Mesodermal cell (in vitro differentiated cells): ENCODE data around the gene CCR5.

Experiments used
- H3K27ac ChIP-seq: 2 replicates; pipeline ENCODE4 v1.7.0; 2013; ENCODE audit warnings: mild to moderate bottlenecking, low read depth, low read length, moderate library complexity; ENCODE audit not compliant: severe bottlenecking
- H3K36me3 ChIP-seq: 2 replicates; pipeline ENCODE4 v1.7.1; 2013; ENCODE audit warnings: mild to moderate bottlenecking, low read length, moderate library complexity; ENCODE audit not compliant: control insufficient read depth, insufficient read depth
- H3K4me1 ChIP-seq: one replicate; pipeline ENCODE4 v1.7.1; 2013; ENCODE audit warnings: mild to moderate bottlenecking, low read length; ENCODE audit not compliant: insufficient read depth, control insufficient read depth, poor library complexity, severe bottlenecking
- H3K4me3 ChIP-seq: 2 replicates; pipeline ENCODE4 v1.7.0; 2013; ENCODE audit warnings: low read length, control low read depth, mild to moderate bottlenecking; ENCODE audit not compliant: insufficient read depth, poor library complexity, severe bottlenecking; ENCODE audit errors: extremely low read depth
- H3K9me3 ChIP-seq: 2 replicates; pipeline ENCODE4 v1.7.1; 2013; ENCODE audit warnings: mild to moderate bottlenecking, low read length, moderate library complexity; ENCODE audit not compliant: control insufficient read depth
- WGBS, 2 experiments: methylation state at CpG; one replicate each; pipeline ENCODE4 v1.1.5; 2013; ENCODE audit warnings: missing lambda C conversion rate in 2 of 2; ENCODE audit not compliant: insufficient coverage in 2 of 2; 5-methylcytosine and 5-hydroxymethylcytosine counted together

Gene CCR5

DNA sequence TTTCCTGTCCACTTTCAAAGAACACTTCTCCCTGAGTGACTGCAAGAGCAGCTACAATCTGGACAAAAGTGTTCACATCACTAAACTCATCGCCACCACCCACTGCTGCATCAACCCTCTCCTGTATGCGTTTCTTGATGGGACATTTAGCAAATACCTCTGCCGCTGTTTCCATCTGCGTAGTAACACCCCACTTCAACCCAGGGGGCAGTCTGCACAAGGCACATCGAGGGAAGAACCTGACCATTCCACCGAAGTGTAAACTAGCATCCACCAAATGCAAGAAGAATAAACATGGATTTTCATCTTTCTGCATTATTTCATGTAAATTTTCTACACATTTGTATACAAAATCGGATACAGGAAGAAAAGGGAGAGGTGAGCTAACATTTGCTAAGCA is 38.1 kb downstream of the CCR5 start:
- H3K9me3 ChIP-seq: no peaks in the 10 kb centered on the region
- H3K36me3 ChIP-seq: no peaks in the 10 kb centered on the region
- 83 to 89% methylated on average over 4 to 6 of the region's 7 CpGs for WGBS, 2 experiments
- no peak overlapping the region for H3K27ac ChIP-seq
- H3K4me1 ChIP-seq: peaks cover 24% of the 10 kb centered on the region
- no peak overlapping the region for H3K4me3 ChIP-seq

DNA sequence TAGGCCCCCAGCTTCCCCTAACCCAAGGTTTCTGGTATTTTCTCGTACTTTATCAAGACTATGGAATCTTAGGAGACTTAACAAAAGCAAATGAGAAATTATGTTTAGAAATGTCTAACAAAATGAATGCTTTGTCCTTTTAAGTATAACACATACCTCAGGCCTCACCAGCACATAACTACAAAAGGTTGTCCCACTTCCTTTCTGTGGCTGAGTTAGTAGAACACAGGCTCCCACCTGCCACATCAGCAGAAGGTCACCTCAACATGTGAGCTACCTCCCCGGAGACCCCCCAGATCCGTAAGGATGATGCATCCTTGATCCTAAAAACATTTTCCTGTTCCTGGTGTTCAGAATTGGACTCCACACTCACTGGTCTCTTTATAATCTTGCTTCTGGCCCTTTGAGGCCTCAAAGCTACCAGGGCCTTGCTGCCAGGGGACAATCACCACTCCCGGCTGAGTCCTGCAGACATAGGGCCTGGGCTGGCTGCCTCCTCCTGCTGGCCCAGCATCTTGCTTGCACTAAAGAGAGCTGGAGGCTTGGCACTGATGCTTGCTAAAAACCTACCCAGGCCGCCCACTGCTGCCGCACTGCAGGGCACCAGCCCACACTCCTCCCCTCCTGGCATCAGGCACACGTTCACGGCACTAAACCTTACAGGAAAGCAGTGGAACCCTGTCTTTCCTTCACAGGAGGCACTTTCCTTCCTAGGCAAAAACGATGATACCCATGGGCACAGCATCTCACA is 39.2 kb downstream of the CCR5 start:
- Histone ChIP-seq H3K36me3 (no peaks in the 10 kb centered on the region), H3K4me3 (no peak overlapping the region), H3K9me3 (no peaks in the 10 kb centered on the region), H3K27ac (no peak overlapping the region), H3K4me1 (peaks cover 24% of the 10 kb centered on the region)
- 93 to 96% methylated on average over 3 to 7 of the region's 9 CpGs for WGBS, 2 experiments

DNA sequence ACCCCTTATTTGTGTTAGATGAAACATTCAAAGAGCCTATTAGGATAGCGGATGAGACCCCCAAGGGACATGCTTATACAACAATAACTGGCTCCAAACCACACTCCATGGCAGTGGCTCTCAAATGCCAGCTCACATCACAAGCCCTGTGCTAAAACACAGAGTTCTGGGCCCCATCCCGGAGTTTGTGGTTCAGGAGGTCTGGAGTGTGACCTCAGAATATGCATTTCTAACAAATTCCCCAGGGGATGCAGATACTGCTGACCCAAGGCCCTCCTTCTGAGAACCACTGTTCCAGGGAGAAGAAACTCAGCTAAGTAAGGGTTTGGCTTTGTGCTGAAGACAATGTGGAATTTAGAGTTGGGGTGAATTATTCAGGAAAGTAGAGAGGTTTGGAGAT is 39.9 kb downstream of the CCR5 start:
- Histone ChIP-seq H3K4me3 (no peak overlapping the region), H3K4me1 (peaks cover 24% of the 10 kb centered on the region), H3K9me3 (no peaks in the 10 kb centered on the region), H3K27ac (no peak overlapping the region), H3K36me3 (no peaks in the 10 kb centered on the region)
- 40% methylated on average over 1 of the region's 2 CpGs; no CpG with 5 or more reads in 1 of the 2 experiments for WGBS, 2 experiments

DNA sequence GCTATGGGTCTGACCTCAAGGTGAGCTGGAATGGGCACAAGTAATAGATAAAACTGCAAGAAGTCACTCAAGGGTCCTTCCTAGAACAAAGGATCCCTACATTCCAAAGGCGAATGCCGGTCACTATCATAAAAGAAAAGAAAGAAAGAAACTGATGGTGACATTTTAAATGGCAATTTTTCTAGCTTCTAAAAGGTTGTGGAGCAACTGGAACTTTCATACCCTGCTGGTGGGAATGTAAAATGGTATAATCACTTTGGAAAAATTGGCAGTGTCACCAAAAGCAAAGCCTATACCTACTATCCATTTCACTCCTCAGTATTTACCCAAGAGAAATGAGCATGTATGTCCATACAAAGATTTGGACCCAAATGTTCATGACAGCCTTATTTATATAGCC is 40.5 kb downstream of the CCR5 start:
- no peak overlapping the region for H3K27ac ChIP-seq
- H3K9me3 ChIP-seq: no peaks in the 10 kb centered on the region
- H3K4me3 ChIP-seq: no peak overlapping the region
- WGBS, 2 experiments: no CpG with 5 or more reads among the region's 2 CpGs
- H3K36me3 ChIP-seq: no peaks in the 10 kb centered on the region
- H3K4me1 ChIP-seq: peaks cover 24% of the 10 kb centered on the region

DNA sequence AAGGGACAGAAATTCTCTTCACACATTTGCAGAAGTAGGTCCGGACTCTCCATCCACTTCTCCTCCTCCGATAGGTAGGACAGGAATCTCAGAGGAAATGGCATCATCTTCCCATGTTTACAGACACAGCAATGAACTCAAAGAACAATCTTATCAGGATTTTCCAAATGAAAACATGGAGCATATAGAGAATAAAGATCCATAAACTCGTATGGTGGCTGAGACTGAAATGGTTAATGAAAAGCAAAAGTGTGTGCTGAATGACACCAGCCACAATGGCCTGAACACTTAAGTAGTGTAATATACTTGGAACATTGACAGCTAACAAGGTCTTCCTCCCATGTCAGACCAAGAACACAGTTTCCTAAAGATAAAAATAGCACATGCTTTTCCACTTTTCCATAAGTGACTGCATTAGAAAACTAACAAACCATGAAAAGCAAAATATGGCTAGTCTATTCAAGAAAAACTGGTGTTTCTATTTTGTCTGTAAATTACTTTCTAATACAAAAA is 42.1 kb downstream of the CCR5 start:
- 100% methylated on average over 1 of the region's 3 CpGs; no CpG with 5 or more reads in 1 of the 2 experiments for WGBS, 2 experiments
- H3K36me3 ChIP-seq: no peaks in the 10 kb centered on the region
- H3K9me3 ChIP-seq: no peaks in the 10 kb centered on the region
- peaks cover 9% of the 10 kb centered on the region for H3K4me1 ChIP-seq
- no peak overlapping the region for H3K4me3 ChIP-seq
- H3K27ac ChIP-seq: no peak overlapping the region

DNA sequence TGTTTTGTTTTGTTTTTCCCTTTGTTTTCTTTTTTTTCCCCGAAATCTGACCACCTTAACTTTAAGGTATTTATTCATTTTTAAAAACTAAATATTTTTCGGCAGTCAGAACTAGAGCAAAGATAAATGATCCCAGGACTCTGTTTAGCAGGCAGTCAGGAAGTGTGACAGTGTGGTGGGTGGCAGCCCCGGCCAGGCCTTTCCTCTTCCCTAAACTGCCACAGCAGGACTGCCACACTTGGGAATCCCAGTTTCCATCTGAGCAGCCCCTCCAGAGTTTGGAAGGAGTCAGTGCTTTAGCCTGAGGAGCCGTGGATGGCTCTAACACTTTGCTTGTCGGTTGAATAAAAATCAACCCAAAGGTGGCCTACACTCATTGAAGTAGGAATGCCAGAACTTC is 43.2 kb downstream of the CCR5 start:
- Histone ChIP-seq H3K27ac (no peak overlapping the region), H3K4me1 (peaks cover 8% of the 10 kb centered on the region), H3K9me3 (no peaks in the 10 kb centered on the region), H3K4me3 (no peak overlapping the region), H3K36me3 (no peaks in the 10 kb centered on the region)
- WGBS, 2 experiments: 86 to 90% methylated on average over 3 of the region's 5 CpGs

DNA sequence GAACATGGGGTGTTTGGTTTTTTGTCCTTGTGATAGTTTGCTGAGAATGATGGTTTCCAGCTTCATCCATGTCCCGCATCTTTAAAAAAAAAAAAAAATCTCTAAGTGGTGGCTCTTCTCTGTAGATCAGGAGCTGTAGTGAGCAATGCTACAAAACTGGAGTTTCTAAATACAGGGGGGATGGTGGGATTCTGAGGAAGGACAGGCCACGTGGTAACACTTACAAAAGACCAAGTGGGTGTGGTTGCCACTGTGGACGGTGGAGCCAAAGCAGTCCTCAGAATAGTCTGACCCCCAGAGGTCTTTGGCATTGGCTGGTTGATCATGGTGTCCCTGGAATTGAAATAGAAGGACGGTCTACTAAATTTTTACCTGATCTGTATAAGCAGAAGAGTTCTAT is 44.0 kb downstream of the CCR5 start:
- no peak overlapping the region for H3K4me3 ChIP-seq
- H3K36me3 ChIP-seq: no peaks in the 10 kb centered on the region
- 81 to 83% methylated on average over 2 to 3 of the region's 4 CpGs for whole genome bisulfite sequencing, 2 experiments
- H3K9me3 ChIP-seq: no peaks in the 10 kb centered on the region
- H3K27ac ChIP-seq: no peak overlapping the region
- peaks cover 8% of the 10 kb centered on the region for H3K4me1 ChIP-seq

DNA sequence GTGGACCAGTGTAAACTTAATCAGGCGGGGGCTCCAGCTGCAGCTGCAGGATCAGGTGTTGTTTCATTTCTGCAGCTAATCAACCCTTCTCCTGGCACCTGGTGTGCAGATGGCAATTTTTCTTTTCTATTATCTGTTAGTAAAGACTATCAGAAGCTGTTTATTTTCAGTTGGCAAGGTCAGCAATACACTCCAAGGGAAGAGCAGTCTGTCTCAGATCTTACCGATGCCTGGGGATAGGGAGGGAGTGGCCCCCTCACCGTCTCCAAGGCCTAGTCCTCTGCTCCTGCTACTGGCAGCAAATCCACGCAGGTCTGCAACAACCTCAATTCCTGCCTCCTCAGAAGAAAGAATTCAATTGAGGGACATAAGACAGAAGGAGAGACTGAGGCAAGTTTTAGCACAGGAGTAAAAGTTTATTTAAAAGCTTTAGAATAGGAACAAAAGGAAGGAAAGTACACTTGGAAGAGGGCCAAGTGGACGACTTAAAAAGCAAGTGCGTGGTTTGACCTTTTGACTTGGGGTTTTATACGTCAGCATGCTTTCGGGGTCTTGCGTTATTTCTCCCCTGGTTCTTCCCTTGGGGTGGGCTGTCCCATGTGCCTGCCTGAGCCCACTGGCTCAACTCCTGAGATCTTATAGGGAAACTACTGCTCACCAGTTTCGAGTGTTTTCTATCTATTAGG is 45.5 kb downstream of the CCR5 start:
- Histone ChIP-seq H3K4me1 (peaks cover 8% of the 10 kb centered on the region), H3K4me3 (no peak overlapping the region), H3K9me3 (no peaks in the 10 kb centered on the region), H3K36me3 (no peaks in the 10 kb centered on the region), H3K27ac (no peak overlapping the region)
- WGBS, 2 experiments: 85 to 96% methylated on average over 7 to 9 of the region's 10 CpGs

DNA sequence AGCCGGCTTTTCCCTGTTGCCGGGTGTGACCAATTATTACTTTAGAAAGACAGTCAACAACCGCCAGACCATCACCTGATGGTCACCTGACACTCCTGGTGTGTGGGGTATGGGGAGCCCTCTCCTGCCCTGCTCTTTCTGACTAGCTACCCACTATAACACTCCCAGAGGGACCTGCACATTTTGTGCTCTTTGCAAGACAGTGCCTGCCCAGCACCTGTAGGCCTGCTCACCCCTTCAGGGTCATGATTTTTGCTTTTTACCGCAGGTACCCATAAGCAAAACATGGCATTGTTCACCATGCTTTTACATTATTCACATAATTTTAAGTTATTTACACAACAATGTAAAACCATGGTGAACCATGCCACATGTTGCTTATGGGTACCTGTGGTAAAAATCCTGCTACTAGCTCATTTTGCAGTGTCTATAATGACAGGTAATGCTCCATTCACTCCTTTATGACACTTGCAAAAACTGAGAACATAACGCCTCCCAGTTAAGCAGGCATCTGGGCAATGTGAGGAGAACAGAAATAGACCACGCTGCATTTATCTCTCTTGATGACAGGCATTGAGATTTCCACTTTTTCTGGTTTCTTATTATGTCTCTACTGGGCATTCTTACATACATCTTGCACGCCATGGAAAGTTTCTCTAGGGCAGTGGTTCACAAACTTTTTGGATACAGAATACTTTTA is 46.2 kb downstream of the CCR5 start:
- no peaks in the 10 kb centered on the region for H3K9me3 ChIP-seq
- no peak overlapping the region for H3K4me3 ChIP-seq
- 93 to 98% methylated on average over 3 to 6 of the region's 7 CpGs for WGBS, 2 experiments
- no peak overlapping the region for H3K27ac ChIP-seq
- peaks cover 8% of the 10 kb centered on the region for H3K4me1 ChIP-seq
- no peaks in the 10 kb centered on the region for H3K36me3 ChIP-seq

DNA sequence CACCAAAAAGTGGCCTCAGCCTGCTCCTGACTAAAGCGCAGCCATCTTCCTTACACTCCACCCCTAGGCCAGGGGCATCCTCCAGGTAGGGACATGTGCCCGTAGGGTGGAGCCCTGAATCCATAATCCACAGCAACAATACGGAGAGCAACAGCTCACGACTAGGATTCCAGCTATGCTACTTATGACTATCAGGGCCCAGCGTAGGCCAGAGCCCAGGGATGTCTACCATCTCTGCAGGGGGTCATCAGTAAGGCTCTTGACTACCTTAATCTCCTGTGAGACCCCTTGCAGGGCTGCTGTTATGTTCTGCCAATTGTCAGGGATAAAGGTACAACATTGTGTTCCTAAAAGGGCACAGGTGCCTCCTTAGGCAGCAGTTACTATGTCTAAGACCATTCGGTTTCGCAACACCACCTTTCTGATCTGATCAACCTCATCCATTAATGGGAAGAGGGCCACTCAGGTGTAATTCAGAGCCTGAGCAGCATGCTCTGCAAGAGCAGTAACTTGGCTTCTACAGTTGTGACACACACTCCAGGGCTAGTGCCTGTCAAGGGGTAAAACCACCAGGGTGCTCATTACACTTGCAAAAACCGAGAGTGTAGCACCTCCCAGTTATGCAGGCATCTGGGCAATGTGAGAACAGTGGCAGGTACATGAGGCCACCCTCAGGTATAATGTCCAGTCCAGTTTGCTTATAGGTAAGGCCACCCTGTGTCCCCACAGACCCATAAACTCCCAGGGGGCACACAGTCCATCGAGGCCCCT is 47.3 kb downstream of the CCR5 start:
- WGBS, 2 experiments: 77 to 83% methylated on average over 7 to 8 of the region's 9 CpGs
- no peak overlapping the region for H3K4me3 ChIP-seq
- no peaks in the 10 kb centered on the region for H3K36me3 ChIP-seq

More for the DNA sequence above, 47.3 kb downstream of the CCR5 start:
- H3K27ac ChIP-seq: no peak overlapping the region
- peaks cover 1% of the 10 kb centered on the region for H3K4me1 ChIP-seq
- H3K9me3 ChIP-seq: no peaks in the 10 kb centered on the region
